OCI-LY3 (cell line): ENCODE results near the gene EPHB1.

Source experiments
- H2AFZ ChIP-seq: fragments of 200-600, 300-600 bp; shearing (Covaris generic); 2 replicates; pipeline ENCODE4 v1.6.0; 2014; ENCODE audit warnings: antibody characterized with exemption, low read depth, low read length
- H3K27ac ChIP-seq: fragments of 200-600, 300-600 bp; sonication (generic); 2 replicates; pipeline ENCODE4 v1.5.1; 2014; ENCODE audit warnings: mild to moderate bottlenecking, low read length, moderate library complexity, mixed read lengths
- H3K27me3 ChIP-seq: fragments of 200-600, 300-600 bp; sonication (generic); 2 replicates; pipeline ENCODE4 v1.6.1; 2014; ENCODE audit warnings: low read depth, low read length, mixed read lengths
- H3K36me3 ChIP-seq: fragments of 200-600, 300-600 bp; sonication (generic); replicated peaks from 2 replicates; pipeline ENCODE3; 2014; ENCODE audit warnings: low read depth, low read length, mixed read lengths
- H3K4me1 ChIP-seq: fragments of 300-600, 200-600 bp; sonication (generic); 2 replicates; pipeline ENCODE4 v1.6.1; 2014; ENCODE audit warnings: low read length, mixed read lengths
- H3K4me2 ChIP-seq: fragments of 200-600, 300-600 bp; sonication (generic); 2 replicates; pipeline ENCODE4 v1.6.1; 2014; ENCODE audit warnings: low read length, mixed read lengths
- H3K4me3 ChIP-seq: fragments of 300-600, 200-600 bp; sonication (generic); 2 replicates; pipeline ENCODE4 v1.5.1; 2014; ENCODE audit warnings: antibody characterized with exemption, mild to moderate bottlenecking, low read length, moderate library complexity
- H3K79me2 ChIP-seq: fragments of 300-600, 200-600 bp; shearing (Covaris generic); 2 replicates; pipeline ENCODE4 v1.6.1; 2014; ENCODE audit warnings: mild to moderate bottlenecking, low read length, mixed read lengths
- H3K9ac ChIP-seq: fragments of 300-600, 200-600 bp; shearing (Covaris generic); 2 replicates; pipeline ENCODE4 v1.6.0; 2014; ENCODE audit warnings: mild to moderate bottlenecking, low read length, moderate library complexity
- H3K9me3 ChIP-seq: fragments of 200-600, 300-600 bp; shearing (Covaris generic); 2 replicates; pipeline ENCODE4 v1.6.1; 2014; ENCODE audit warnings: low read length, mixed read lengths; ENCODE audit not compliant: insufficient read depth
- H4K20me1 ChIP-seq: fragments of 200-600, 300-600 bp; sonication (generic); 2 replicates; pipeline ENCODE4 v1.6.1; 2016; ENCODE audit warnings: low read length, mixed read lengths; ENCODE audit not compliant: insufficient read depth
- EZH2phosphoT487 ChIP-seq: fragments of 200-600 bp; shearing (Covaris generic); IDR thresholded peaks from 2 replicates; pipeline ENCODE4 v1.6.1; 2018; ENCODE audit warnings: antibody characterized with exemption, mixed run types, low read depth
- TF ChIP-seq, protein P1 (sequence below): fragments of 200-600, 300-600 bp; sonication (generic); IDR thresholded peaks from 2 replicates; pipeline ENCODE4 v1.5.1; 2014; ENCODE audit warnings: antibody characterized with exemption, low read length, low read depth

The EPHB1 gene

DNA sequence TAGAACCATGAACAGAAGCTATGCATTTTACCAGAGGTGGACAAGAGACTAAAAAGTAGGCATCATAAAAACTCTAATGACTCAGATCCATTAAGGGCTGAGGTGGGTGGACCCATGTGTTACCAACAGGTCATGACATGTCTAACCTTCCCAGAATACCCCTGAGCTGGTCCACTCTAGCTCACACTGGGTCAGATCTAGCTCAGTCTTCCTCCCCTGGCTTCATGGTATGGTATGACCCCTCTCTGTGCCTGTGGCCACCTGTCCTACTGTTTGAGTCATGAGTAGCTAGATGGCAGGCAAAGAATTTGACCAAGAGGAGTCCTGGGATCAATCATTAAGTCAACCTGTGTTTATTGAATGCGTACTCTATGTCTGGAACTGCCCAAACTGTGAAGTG, 340.4 kb downstream of the EPHB1 start:
- Histone ChIP-seq H2AFZ (no peak overlapping the region), H3K9ac (no peak overlapping the region), H3K9me3 (no peaks in the 10 kb centered on the region), H3K36me3 (peaks cover 76% of the 10 kb centered on the region), H4K20me1 (peaks cover 92% of the 10 kb centered on the region), H3K27me3 (no peaks in the 10 kb centered on the region), H3K27ac (no peak overlapping the region), H3K4me2 (no peak overlapping the region), H3K79me2 (peaks cover 87% of the 10 kb centered on the region), H3K4me1 (no peaks in the 10 kb centered on the region), H3K4me3 (no peak overlapping the region)
- no peak for TF ChIP-seq EZH2phosphoT487
- TF ChIP-seq, protein P1, sequence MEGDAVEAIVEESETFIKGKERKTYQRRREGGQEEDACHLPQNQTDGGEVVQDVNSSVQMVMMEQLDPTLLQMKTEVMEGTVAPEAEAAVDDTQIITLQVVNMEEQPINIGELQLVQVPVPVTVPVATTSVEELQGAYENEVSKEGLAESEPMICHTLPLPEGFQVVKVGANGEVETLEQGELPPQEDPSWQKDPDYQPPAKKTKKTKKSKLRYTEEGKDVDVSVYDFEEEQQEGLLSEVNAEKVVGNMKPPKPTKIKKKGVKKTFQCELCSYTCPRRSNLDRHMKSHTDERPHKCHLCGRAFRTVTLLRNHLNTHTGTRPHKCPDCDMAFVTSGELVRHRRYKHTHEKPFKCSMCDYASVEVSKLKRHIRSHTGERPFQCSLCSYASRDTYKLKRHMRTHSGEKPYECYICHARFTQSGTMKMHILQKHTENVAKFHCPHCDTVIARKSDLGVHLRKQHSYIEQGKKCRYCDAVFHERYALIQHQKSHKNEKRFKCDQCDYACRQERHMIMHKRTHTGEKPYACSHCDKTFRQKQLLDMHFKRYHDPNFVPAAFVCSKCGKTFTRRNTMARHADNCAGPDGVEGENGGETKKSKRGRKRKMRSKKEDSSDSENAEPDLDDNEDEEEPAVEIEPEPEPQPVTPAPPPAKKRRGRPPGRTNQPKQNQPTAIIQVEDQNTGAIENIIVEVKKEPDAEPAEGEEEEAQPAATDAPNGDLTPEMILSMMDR: no peak

DNA sequence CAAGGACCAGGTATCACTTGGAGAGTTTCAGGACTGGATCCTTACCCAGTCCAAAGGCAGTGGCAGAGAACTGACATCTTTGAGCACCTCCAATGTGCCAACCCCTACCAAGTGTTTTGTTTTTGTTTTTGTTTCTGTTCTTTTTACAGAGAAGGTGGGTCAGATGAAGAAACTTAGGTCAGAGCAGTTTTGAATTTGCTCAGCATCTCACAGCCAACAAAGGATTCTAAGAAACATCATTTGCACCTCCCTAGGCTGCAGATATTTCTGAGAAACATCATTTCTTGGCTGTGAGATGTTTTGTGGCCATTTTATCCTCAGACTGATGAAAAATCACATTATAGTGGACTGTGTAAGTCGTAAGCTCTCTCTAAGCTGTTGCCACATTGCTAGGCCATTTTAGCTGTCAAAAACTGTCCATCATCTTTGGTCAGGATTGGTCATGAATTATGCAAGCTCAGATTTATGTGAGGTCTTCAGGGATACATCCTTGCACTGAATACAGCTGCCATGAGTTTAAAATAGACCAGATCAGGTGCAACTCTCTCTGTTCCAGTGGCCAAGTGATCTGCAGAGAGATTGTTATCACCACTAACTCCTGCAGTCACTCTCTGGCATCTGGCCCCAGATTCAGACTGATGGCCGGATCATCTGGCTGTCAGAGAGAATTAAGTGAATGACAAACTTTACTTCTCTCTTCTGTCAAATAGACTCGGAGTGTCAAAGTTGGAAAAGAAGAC, 341.5 kb downstream of the EPHB1 start:
- Histone ChIP-seq H3K27ac (no peak overlapping the region), H3K4me2 (no peak overlapping the region), H3K9me3 (no peaks in the 10 kb centered on the region), H3K4me3 (no peak overlapping the region), H3K36me3 (peaks cover 80% of the 10 kb centered on the region), H3K9ac (no peak overlapping the region), H3K27me3 (no peaks in the 10 kb centered on the region), H2AFZ (no peak overlapping the region), H3K4me1 (no peaks in the 10 kb centered on the region), H3K79me2 (peaks cover 91% of the 10 kb centered on the region), H4K20me1 (peaks cover 92% of the 10 kb centered on the region)
- TF ChIP-seq, protein P1: no peak
- TF ChIP-seq EZH2phosphoT487: no peak

DNA sequence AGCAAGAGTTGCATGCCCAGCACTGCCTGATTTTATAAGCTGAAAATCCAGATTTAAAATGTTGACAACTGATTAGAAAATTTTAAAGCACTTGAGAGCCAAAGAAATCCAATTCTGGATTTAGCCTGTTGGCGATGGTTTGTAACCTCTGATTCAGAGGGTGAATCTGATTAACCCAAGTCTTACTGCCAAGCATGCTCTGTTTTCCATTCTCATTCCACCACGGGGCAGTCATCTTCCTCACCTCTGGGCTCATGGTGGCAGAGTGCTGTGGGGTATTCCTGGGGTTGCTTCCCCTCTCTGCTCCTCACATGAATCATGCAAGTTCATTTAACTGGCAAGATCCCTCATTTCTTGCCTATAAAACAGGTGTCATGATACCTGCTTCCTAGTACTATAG, 342.2 kb downstream of the EPHB1 start:
- TF ChIP-seq, protein P1: no peak
- TF ChIP-seq EZH2phosphoT487: no peak
- H3K36me3 ChIP-seq: peaks cover 82% of the 10 kb centered on the region
- peaks cover 93% of the 10 kb centered on the region for H4K20me1 ChIP-seq
- H3K4me2 ChIP-seq: no peak overlapping the region
- no peak overlapping the region for H3K9ac ChIP-seq
- H3K27ac ChIP-seq: no peak overlapping the region
- H3K27me3 ChIP-seq: no peaks in the 10 kb centered on the region
- H3K4me3 ChIP-seq: no peak overlapping the region
- peaks cover 96% of the 10 kb centered on the region for H3K79me2 ChIP-seq
- no peaks in the 10 kb centered on the region for H3K4me1 ChIP-seq
- H3K9me3 ChIP-seq: no peaks in the 10 kb centered on the region
- no peak overlapping the region for H2AFZ ChIP-seq

DNA sequence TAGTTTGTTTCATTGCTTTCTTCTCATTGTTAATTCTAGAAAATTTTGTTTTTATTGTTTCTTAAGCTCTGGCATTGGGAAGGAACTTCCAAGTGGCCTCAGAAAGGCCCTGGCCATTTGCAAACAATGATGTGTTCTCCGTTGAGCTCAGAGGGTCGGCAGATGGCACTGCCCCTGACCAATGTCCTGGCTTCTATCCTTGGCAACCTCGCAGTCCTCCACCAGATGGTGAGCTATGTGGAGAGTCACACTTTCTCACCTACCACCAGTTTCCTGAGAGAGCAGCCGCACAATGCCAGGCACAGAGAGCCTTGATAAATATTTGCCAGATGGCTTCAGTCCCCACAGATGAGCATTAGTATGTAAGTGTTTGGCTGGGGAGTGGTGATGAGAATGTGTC, 343.7 kb downstream of the EPHB1 start:
- Histone ChIP-seq H3K4me1 (no peaks in the 10 kb centered on the region), H3K27me3 (no peaks in the 10 kb centered on the region), H3K4me3 (no peak overlapping the region), H3K9me3 (no peaks in the 10 kb centered on the region), H3K36me3 (peaks cover 79% of the 10 kb centered on the region), H4K20me1 (peaks cover 93% of the 10 kb centered on the region), H3K79me2 (peaks cover 94% of the 10 kb centered on the region), H2AFZ (no peak overlapping the region), H3K27ac (no peak overlapping the region), H3K4me2 (no peak overlapping the region), H3K9ac (no peak overlapping the region)
- TF ChIP-seq, protein P1: no peak
- no peak for TF ChIP-seq EZH2phosphoT487
